HG03025 (cell line): ENCODE results near the gene PC.

ENCODE experiments used
- ATAC-seq: cut with Tn5 transposase; IDR thresholded peaks from one replicate; pipeline ENCODE4 v1.9.1; 2021; ENCODE audit warnings: mild to moderate bottlenecking, moderate library complexity; ENCODE audit not compliant: unreplicated experiment, low FRiP score

Gene PC

GRCh38 chr11:66956689-66957290 is 1.4 kb downstream of the PC start:
- no peak for ATAC-seq

- no peak for ATAC-seq
Measured at GRCh38 chr11:66953081-66953833, 4.9 kb downstream of the PC start.

GRCh38 chr11:66951927-66952337 is 6.3 kb downstream of the PC start:
- no peak for ATAC-seq

GRCh38 chr11:66951135-66951534 is 7.0 kb downstream of the PC start:
- no peak for ATAC-seq

GRCh38 chr11:66950112-66950535 is 8.1 kb downstream of the PC start:
- ATAC-seq: no peak

- no peak for ATAC-seq
Measured at GRCh38 chr11:66938582-66939135, 19.5 kb downstream of the PC start.

GRCh38 chr11:66937193-66937733 is 20.9 kb downstream of the PC start:
- no peak for ATAC-seq

- ATAC-seq: no peak
Measured at GRCh38 chr11:66936311-66936711, 21.9 kb downstream of the PC start.

GRCh38 chr11:66934950-66935779 is 23.0 kb downstream of the PC start:
- ATAC-seq: no peak

GRCh38 chr11:66933531-66933930 is 24.7 kb downstream of the PC start:
- ATAC-seq: no peak

GRCh38 chr11:66932543-66932942 is 25.6 kb downstream of the PC start:
- no peak for ATAC-seq

- no peak for ATAC-seq
Measured at GRCh38 chr11:66929753-66930152, 28.4 kb downstream of the PC start.

GRCh38 chr11:66924272-66924671 is 33.9 kb downstream of the PC start:
- no peak for ATAC-seq

- ATAC-seq: no peak
Measured at GRCh38 chr11:66922551-66922950, 35.6 kb downstream of the PC start.

GRCh38 chr11:66920978-66921784 is 37.0 kb downstream of the PC start:
- ATAC-seq: no peak

- no peak for ATAC-seq
Measured at GRCh38 chr11:66919923-66920322, 38.3 kb downstream of the PC start.

- ATAC-seq: no peak
Measured at GRCh38 chr11:66918741-66919140, 39.4 kb downstream of the PC start.

GRCh38 chr11:66915866-66916265 is 42.3 kb downstream of the PC start:
- ATAC-seq: no peak

GRCh38 chr11:66915046-66915832 is 42.9 kb downstream of the PC start:
- no peak for ATAC-seq
